HEK293 (cell line): ENCODE data around the gene NRGN.

Experiments
- CTCF ChIA-PET: fragments of 350-600 bp; formaldehyde crosslinking; extraction: SDS; loops from one replicate; lab custom pipeline; 2021; ENCODE audit warnings: antibody characterized with exemption; lab: Yijun Ruan, JAX
- POLR2A ChIA-PET: fragments of 300-600 bp; formaldehyde crosslinking; extraction: SDS; loops from one replicate; lab custom pipeline; 2020; ENCODE audit warnings: antibody characterized with exemption, inconsistent platforms; lab: Yijun Ruan, JAX
- H3K27ac ChIP-seq: fragments of 200-500 bp; sonication (Bioruptor generic); 2 replicates; pipeline ENCODE4 v1.5.1; 2014; ENCODE audit warnings: low read depth, low read length, control low read depth, inconsistent platforms; ENCODE audit errors: extremely low read depth
- H3K36me3 ChIP-seq, 2 experiments: fragments of 200-500 bp in 1 of 2; sonication (Bioruptor generic) in 1 of 2; 1 replicate in 1 of 2; 2 replicates in 1 of 2; pipeline ENCODE4 v1.5.1; 2014 to 2017; ENCODE audit warnings: inconsistent platforms in 2 of 2, low read length in 2 of 2; ENCODE audit not compliant: control insufficient read depth in 2 of 2, insufficient read depth in 1 of 2
- H3K4me1 ChIP-seq: fragments of 200-500 bp; sonication (Bioruptor generic); 2 replicates; pipeline ENCODE4 v1.5.1; 2014; ENCODE audit warnings: mild to moderate bottlenecking, low read length, inconsistent platforms; ENCODE audit not compliant: control insufficient read depth, insufficient read depth
- H3K4me3 ChIP-seq: 2 replicates; pipeline ENCODE4 v1.5.1; 2011; ENCODE audit warnings: low read depth, mild to moderate bottlenecking, control low read depth, low read length, moderate library complexity
- H3K9me3 ChIP-seq: fragments of 200-500 bp; sonication (Bioruptor generic); 2 replicates; pipeline ENCODE4 v1.5.1; 2014; ENCODE audit warnings: low read depth, low read length, inconsistent platforms; ENCODE audit not compliant: control insufficient read depth, insufficient read depth
- PRDM1 ChIP-seq: fragments of 450-650 bp; formaldehyde crosslinking; IDR thresholded peaks from 2 replicates; pipeline ENCODE4; 2016; ENCODE audit warnings: missing biosample characterization, missing genetic modification characterization
- SP2 ChIP-seq: fragments of 450-650 bp; formaldehyde crosslinking; IDR thresholded peaks from 2 replicates; pipeline ENCODE4 v1.5.1; 2016; ENCODE audit warnings: missing biosample characterization, missing genetic modification characterization
- ZBTB1 ChIP-seq: fragments of 450-650 bp; formaldehyde crosslinking; IDR thresholded peaks from 2 replicates; pipeline ENCODE4 v1.5.1; 2016; ENCODE audit warnings: missing biosample characterization, missing genetic modification characterization
- ZNF132 ChIP-seq: fragments of 450-650 bp; formaldehyde crosslinking; IDR thresholded peaks from 2 replicates; pipeline ENCODE4 v1.5.1; 2017; ENCODE audit warnings: missing biosample characterization, missing genetic modification characterization, borderline replicate concordance
- ZNF155 ChIP-seq: fragments of 450-650 bp; formaldehyde crosslinking; IDR thresholded peaks from 2 replicates; pipeline ENCODE4 v1.5.1; 2016; ENCODE audit warnings: missing biosample characterization, missing genetic modification characterization
- ZNF169 ChIP-seq: fragments of 450-650 bp; formaldehyde crosslinking; IDR thresholded peaks from 2 replicates; pipeline ENCODE4 v1.5.1; 2016; ENCODE audit warnings: missing biosample characterization, missing genetic modification characterization
- ZNF266 ChIP-seq: fragments of 450-650 bp; formaldehyde crosslinking; IDR thresholded peaks from 2 replicates; pipeline ENCODE4 v1.5.1; 2016; ENCODE audit warnings: missing biosample characterization, missing genetic modification characterization, low read depth
- ZNF341 ChIP-seq: fragments of 450-650 bp; formaldehyde crosslinking; IDR thresholded peaks from 2 replicates; pipeline ENCODE4; 2016; ENCODE audit warnings: low read depth, missing biosample characterization, missing genetic modification characterization
- ZNF362 ChIP-seq: fragments of 450-650 bp; formaldehyde crosslinking; IDR thresholded peaks from 2 replicates; pipeline ENCODE4 v1.5.1; 2016; ENCODE audit warnings: missing biosample characterization, missing genetic modification characterization
- ZNF394 ChIP-seq: fragments of 450-650 bp; formaldehyde crosslinking; IDR thresholded peaks from 2 replicates; pipeline ENCODE4 v1.5.1; 2016; ENCODE audit warnings: missing biosample characterization, missing genetic modification characterization, mild to moderate bottlenecking, moderate library complexity, borderline replicate concordance
- ZNF449 ChIP-seq: fragments of 450-650 bp; formaldehyde crosslinking; IDR thresholded peaks from 2 replicates; pipeline ENCODE4 v1.5.1; 2017; ENCODE audit warnings: missing biosample characterization, mild to moderate bottlenecking, missing genetic modification characterization, moderate library complexity
- ZNF501 ChIP-seq: fragments of 450-650 bp; formaldehyde crosslinking; IDR thresholded peaks from 2 replicates; pipeline ENCODE4 v1.5.1; 2016; ENCODE audit warnings: missing biosample characterization, missing genetic modification characterization
- ZNF521 ChIP-seq: fragments of 450-650 bp; formaldehyde crosslinking; IDR thresholded peaks from 2 replicates; pipeline ENCODE4 v1.5.1; 2017; ENCODE audit warnings: missing biosample characterization, mild to moderate bottlenecking, missing genetic modification characterization
- ZNF664 ChIP-seq: fragments of 450-650 bp; formaldehyde crosslinking; IDR thresholded peaks from 2 replicates; pipeline ENCODE4 v1.5.1; 2016; ENCODE audit warnings: missing biosample characterization, missing genetic modification characterization
- ZNF776 ChIP-seq: fragments of 450-650 bp; formaldehyde crosslinking; IDR thresholded peaks from 2 replicates; pipeline ENCODE4 v1.5.0; 2017; ENCODE audit warnings: missing biosample characterization, missing genetic modification characterization, borderline replicate concordance
- ZNF777 ChIP-seq: fragments of 450-650 bp; formaldehyde crosslinking; IDR thresholded peaks from 2 replicates; pipeline ENCODE4 v1.5.1; 2017; ENCODE audit warnings: missing biosample characterization, missing genetic modification characterization, borderline replicate concordance
- TF ChIP-seq, protein P1 (sequence below): fragments of 450-650 bp; formaldehyde crosslinking; IDR thresholded peaks from 2 replicates; pipeline ENCODE4 v1.5.1; 2016; ENCODE audit warnings: missing biosample characterization, missing genetic modification characterization
- TF ChIP-seq, protein P2 (sequence below): fragments of 450-650 bp; formaldehyde crosslinking; IDR thresholded peaks from 2 replicates; pipeline ENCODE4 v1.5.1; 2016; ENCODE audit warnings: missing biosample characterization, missing genetic modification characterization

NRGN gene

DNA sequence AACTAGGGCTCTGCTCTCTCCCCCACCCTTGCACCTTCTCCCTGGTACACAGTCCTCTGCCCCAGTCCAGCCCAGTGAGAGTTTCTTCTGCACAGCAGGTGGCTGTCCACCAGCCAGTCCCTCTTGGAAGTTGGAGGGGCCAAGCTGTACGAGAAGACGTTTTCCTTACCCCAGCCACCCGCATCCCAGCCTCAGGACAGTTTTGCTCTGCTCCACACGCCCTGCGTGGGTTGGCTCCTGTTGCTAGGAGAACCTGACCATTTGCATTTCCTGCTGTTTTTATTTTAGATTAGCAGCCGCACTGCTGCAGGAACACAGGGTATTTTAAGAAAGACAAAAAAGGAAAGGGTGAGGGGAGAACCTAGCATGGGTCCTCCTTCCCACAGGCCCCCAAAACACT is 17.6 kb upstream of the NRGN start (continued):
- TF ChIP-seq ZNF132 (tag by site-specific recombination) (no peak), ZNF169 (tag by site-specific recombination) (no peak)

DNA sequence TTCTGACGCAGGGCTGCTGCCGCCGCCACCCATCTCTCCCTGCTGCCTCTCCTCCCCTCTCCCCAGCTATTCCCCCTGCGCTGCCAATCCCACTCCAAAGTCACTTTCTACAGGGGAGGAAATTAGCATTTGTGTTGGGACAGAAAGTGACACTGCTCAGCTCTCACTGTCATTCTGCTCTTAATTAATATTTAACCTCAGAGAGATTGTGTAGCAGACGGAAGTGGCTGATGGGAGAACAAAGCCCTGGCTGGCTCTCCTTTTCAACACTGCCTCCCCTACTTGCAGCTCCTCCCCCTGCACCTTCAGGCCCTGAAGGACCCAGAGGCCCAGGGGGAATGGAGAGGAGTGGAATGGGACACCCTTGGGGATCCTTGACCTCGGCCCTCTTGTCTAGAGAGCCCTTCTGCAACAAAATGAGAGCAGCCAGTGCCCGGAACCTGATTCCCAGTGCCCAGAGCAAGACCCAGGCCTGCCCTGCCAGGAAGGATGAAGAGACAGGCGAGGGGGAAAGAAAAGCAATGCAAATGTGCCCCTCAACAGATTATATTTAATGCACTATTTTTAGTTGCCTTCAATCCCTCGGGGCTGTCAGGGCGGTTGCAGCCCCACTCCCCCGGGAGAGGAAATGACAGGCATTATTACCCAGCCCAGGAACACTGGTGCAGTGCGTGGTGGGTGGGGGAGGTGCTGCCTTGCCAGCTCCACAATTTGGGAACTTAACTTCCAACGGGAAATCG is 14.6 kb upstream of the NRGN start:
- H3K4me3 ChIP-seq, result no peak overlapping the region

GRCh38 chr11:124725719-124726105 is 14.0 kb upstream of the NRGN start:
- no peak overlapping the region for H3K4me3 ChIP-seq
- POLR2A ChIA-PET, result no interaction called here
- peaks cover 3% of the 10 kb centered on the region; the same call in 1 of the 2 replicates for H3K4me1 ChIP-seq
- no peak overlapping the region for H3K27ac ChIP-seq
- TF ChIP-seq ZNF266 (tag by site-specific recombination), result no peak
- no peak for TF ChIP-seq ZNF155 (tag by site-specific recombination)
- TF ChIP-seq ZNF362 (tag by site-specific recombination), result no peak
- no peak for TF ChIP-seq ZNF777 (tag by site-specific recombination)
- TF ChIP-seq ZNF521 (tag by site-specific recombination), result no peak
- TF ChIP-seq ZBTB1 (tag by site-specific recombination), result no peak
- TF ChIP-seq, protein P1, sequence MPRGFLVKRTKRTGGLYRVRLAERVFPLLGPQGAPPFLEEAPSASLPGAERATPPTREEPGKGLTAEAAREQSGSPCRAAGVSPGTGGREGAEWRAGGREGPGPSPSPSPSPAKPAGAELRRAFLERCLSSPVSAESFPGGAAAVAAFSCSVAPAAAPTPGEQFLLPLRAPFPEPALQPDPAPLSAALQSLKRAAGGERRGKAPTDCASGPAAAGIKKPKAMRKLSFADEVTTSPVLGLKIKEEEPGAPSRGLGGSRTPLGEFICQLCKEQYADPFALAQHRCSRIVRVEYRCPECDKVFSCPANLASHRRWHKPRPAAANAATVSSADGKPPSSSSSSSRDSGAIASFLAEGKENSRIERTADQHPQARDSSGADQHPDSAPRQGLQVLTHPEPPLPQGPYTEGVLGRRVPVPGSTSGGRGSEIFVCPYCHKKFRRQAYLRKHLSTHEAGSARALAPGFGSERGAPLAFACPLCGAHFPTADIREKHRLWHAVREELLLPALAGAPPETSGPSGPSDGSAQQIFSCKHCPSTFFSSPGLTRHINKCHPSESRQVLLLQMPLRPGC (tag by site-specific recombination), result no peak
- TF ChIP-seq PRDM1 (tag by site-specific recombination), result no peak
- TF ChIP-seq, protein P2, sequence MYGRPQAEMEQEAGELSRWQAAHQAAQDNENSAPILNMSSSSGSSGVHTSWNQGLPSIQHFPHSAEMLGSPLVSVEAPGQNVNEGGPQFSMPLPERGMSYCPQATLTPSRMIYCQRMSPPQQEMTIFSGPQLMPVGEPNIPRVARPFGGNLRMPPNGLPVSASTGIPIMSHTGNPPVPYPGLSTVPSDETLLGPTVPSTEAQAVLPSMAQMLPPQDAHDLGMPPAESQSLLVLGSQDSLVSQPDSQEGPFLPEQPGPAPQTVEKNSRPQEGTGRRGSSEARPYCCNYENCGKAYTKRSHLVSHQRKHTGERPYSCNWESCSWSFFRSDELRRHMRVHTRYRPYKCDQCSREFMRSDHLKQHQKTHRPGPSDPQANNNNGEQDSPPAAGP (tag by site-specific recombination), result no peak
- no peak for TF ChIP-seq ZNF664 (tag by site-specific recombination)
- TF ChIP-seq ZNF394 (tag by site-specific recombination), result no peak
- TF ChIP-seq ZNF501 (tag by site-specific recombination), result no peak
- TF ChIP-seq ZNF449 (tag by site-specific recombination), result no peak
- no peak for TF ChIP-seq ZNF776
- H3K9me3 ChIP-seq, result no peaks in the 10 kb centered on the region
- CTCF ChIA-PET, result interaction anchor here (0.5 kb wide), 1 partner anchor 141 kb away, joined by 4 read pairs; no protein-coding TSS in a partner anchor
- no peaks in the 10 kb centered on the region for H3K36me3 ChIP-seq

More for the DNA sequence above, 14.6 kb upstream of the NRGN start:
- Histone ChIP-seq H3K36me3 (no peaks in the 10 kb centered on the region), H3K4me1 (peaks cover 3% of the 10 kb centered on the region; the same call in 1 of the 2 replicates), H3K27ac (no peak overlapping the region), H3K9me3 (no peaks in the 10 kb centered on the region)
- ChIA-PET CTCF (interaction anchor here (1.0 kb wide), 1 partner anchor 109 kb away, joined by 5 read pairs; no protein-coding TSS in a partner anchor), POLR2A (interaction anchor here (1.1 kb wide), 1 partner anchor 15 kb away, joined by 5 read pairs; the partner anchor contains the start of gene NRGN)
- TF ChIP-seq SP2 (tag by site-specific recombination), result no peak
- peak; percentile 23; the same call in 1 of the 2 replicates for TF ChIP-seq ZNF341 (tag by site-specific recombination)
